ENCODE results near the gene SPATA17. TPM values are rescaled to one million over a fixed set of nuclear protein-coding genes. Genes with fewer than 3 reads are reported as not detected.
A peak's percentile ranks its signal among the peaks of the same experiment; 100 is the strongest.

SPATA17 gene
- total RNA-seq, 1 experiment from 2014 or later: 4.5 TPM

DNA sequence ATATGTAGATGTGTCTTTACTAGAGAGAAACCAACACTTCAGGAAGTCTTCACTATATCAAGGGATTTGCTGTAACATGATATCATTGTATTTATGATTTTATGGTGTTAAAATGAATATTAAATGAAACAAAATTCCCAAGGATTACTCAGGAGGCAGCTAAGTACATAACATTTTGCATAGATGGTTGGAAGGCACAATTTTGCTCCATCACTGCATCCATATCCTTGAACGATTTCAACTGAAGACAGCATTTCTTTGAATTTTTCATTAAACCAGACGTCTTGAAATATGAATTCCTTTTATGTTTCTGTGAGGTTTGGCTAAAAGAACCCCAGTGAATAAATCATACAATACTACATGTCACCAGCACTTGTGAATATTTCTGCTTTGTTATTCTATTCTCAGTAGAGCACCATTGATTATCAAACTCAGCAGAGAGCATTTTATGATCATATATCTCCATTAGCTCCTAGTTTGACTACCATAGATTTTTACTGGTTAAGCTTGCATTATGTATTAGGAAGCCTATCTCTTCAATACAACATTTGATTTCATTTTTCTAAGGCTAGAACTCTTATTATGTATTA, 37.3 kb downstream of the SPATA17 start:
- DNase-seq (ENCODE audit: unreplicated experiment): no peak
- intact Hi-C loops (cut with micrococcal nuclease): no loop called here
- Mint-ChIP-seq H3K4me3 (ENCODE audit: unreplicated experiment) (no peak overlapping the region), H3K27ac (ENCODE audit: low read depth, unreplicated experiment) (no peak overlapping the region), H3K4me1 (ENCODE audit: insufficient read depth, unreplicated experiment) (no peaks in the 10 kb centered on the region), H3K36me3 (ENCODE audit: insufficient read depth, unreplicated experiment) (no peaks in the 10 kb centered on the region), H3K27me3 (ENCODE audit: insufficient read depth, unreplicated experiment) (no peaks in the 10 kb centered on the region), H3K9me3 (ENCODE audit: unreplicated experiment) (no peaks in the 10 kb centered on the region)
- CTCF ChIA-PET: interaction anchor here (2.4 kb wide), 1 partner anchor 8 kb away, joined by 12 read pairs; no protein-coding TSS in a partner anchor
- no TSS peak for BruUV-seq (replicated peaks)
- TF ChIP-seq, protein P1, sequence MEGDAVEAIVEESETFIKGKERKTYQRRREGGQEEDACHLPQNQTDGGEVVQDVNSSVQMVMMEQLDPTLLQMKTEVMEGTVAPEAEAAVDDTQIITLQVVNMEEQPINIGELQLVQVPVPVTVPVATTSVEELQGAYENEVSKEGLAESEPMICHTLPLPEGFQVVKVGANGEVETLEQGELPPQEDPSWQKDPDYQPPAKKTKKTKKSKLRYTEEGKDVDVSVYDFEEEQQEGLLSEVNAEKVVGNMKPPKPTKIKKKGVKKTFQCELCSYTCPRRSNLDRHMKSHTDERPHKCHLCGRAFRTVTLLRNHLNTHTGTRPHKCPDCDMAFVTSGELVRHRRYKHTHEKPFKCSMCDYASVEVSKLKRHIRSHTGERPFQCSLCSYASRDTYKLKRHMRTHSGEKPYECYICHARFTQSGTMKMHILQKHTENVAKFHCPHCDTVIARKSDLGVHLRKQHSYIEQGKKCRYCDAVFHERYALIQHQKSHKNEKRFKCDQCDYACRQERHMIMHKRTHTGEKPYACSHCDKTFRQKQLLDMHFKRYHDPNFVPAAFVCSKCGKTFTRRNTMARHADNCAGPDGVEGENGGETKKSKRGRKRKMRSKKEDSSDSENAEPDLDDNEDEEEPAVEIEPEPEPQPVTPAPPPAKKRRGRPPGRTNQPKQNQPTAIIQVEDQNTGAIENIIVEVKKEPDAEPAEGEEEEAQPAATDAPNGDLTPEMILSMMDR (IDR thresholded peaks at IDR 0.05; ENCODE audit: unreplicated experiment): no peak
- POLR2A ChIA-PET: interaction anchor here (0.7 kb wide), 1 partner anchor 11 kb away, joined by 3 read pairs; no protein-coding TSS in a partner anchor

DNA sequence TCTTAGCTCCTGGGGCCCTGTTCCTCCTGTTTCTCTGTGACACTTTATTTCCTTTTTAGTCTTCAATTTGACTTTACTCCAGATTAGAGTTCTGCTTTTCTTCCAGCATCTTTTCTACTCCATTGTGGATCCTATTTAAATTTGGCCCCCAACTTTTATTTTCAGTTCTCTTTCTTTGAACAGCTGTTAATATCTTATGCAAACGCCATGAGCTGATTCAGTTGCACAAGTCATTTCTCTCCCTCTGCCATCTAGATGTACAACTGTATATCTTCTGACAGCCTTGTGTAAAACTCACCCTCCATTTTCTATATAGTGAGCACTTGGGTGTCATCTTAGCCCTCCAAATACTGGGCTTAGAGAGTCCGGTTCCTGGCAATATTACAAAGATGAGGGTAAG, 42.2 kb downstream of the SPATA17 start:
- Mint-ChIP-seq H3K4me3 (ENCODE audit: unreplicated experiment) (no peak overlapping the region), H3K36me3 (ENCODE audit: insufficient read depth, unreplicated experiment) (no peaks in the 10 kb centered on the region), H3K27me3 (ENCODE audit: insufficient read depth, unreplicated experiment) (no peaks in the 10 kb centered on the region), H3K4me1 (ENCODE audit: insufficient read depth, unreplicated experiment) (no peaks in the 10 kb centered on the region), H3K27ac (ENCODE audit: low read depth, unreplicated experiment) (no peak overlapping the region), H3K9me3 (ENCODE audit: unreplicated experiment) (no peaks in the 10 kb centered on the region)
- TF ChIP-seq, protein P1 (IDR thresholded peaks at IDR 0.05; ENCODE audit: unreplicated experiment): no peak
- DNase-seq (ENCODE audit: unreplicated experiment): no peak
- intact Hi-C loops (cut with micrococcal nuclease): no loop called here
- ChIA-PET CTCF (interaction anchor here (0.5 to 1.8 kb wide), 3 partner anchors 12 to 367 kb away, joined by 4 to 5 read pairs (median 5); no protein-coding TSS in a partner anchor), POLR2A (no interaction called here)
- no TSS peak for BruUV-seq (replicated peaks)

DNA sequence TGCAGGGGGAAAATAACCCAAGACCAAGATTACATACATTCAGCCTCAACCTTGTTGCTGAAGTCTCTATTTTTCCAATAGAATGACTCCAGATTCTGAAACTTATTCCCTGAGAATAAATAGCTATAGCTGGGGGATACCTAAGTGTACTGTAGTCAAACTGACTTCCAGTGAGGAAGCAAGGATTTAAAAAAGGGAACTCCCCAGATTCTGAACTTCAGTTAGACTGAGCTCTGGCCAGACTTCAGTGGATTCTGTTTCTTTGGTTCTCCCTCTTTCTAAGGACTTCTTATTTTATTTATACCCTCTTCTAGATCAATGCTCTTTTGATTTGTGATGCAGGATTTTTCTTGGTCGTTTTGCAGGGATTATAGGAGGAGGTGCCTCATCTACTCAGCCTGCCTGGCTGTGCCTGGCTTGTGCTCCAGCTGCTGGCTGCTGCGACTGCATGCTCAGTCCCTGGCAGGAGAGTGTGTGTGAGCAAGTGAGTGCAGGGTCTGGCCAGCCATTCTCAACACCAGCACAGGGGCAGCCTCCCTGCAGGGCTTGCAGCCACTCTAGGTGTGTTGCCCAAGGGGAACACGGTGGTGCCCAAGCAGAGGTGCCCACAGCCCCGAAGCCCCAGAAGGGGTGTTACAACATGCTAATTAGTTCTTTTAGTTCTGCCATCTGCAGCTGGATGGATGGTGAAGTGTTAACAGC, 43.0 kb downstream of the SPATA17 start:
- intact Hi-C loops (cut with micrococcal nuclease): no loop called here
- Mint-ChIP-seq H3K27ac (ENCODE audit: low read depth, unreplicated experiment) (no peak overlapping the region), H3K27me3 (ENCODE audit: insufficient read depth, unreplicated experiment) (no peaks in the 10 kb centered on the region), H3K4me1 (ENCODE audit: insufficient read depth, unreplicated experiment) (no peaks in the 10 kb centered on the region), H3K4me3 (ENCODE audit: unreplicated experiment) (no peak overlapping the region), H3K36me3 (ENCODE audit: insufficient read depth, unreplicated experiment) (no peaks in the 10 kb centered on the region), H3K9me3 (ENCODE audit: unreplicated experiment) (no peaks in the 10 kb centered on the region)
- no TSS peak for BruUV-seq (replicated peaks)
- ChIA-PET CTCF (interaction anchor here (0.6 to 1.8 kb wide), 3 partner anchors 13 to 71 kb away, joined by 3 to 5 read pairs (median 5); no protein-coding TSS in a partner anchor), POLR2A (no interaction called here)
- TF ChIP-seq, protein P1 (IDR thresholded peaks at IDR 0.05; ENCODE audit: unreplicated experiment): no peak
- no peak for DNase-seq (ENCODE audit: unreplicated experiment)

GRCh38 chr1:217681806-217682205, 50.7 kb downstream of the SPATA17 start:
- no peaks in the 10 kb centered on the region for H3K27me3 Mint-ChIP-seq (ENCODE audit: insufficient read depth, unreplicated experiment)
- H3K4me3 Mint-ChIP-seq (ENCODE audit: unreplicated experiment): no peak overlapping the region
- H3K36me3 Mint-ChIP-seq (ENCODE audit: insufficient read depth, unreplicated experiment): no peaks in the 10 kb centered on the region
- peak; percentile 51 for DNase-seq (ENCODE audit: unreplicated experiment)
- CTCF ChIA-PET: no interaction called here
- no peak overlapping the region for H3K27ac Mint-ChIP-seq (ENCODE audit: low read depth, unreplicated experiment)
- no peaks in the 10 kb centered on the region for H3K4me1 Mint-ChIP-seq (ENCODE audit: insufficient read depth, unreplicated experiment)
- intact Hi-C loops (cut with micrococcal nuclease): no loop called here
- TF ChIP-seq, protein P1 (IDR thresholded peaks at IDR 0.05; ENCODE audit: unreplicated experiment): no peak
- no peaks in the 10 kb centered on the region for H3K9me3 Mint-ChIP-seq (ENCODE audit: unreplicated experiment)
- no TSS peak for BruUV-seq (replicated peaks)
- POLR2A ChIA-PET: no interaction called here
